Endothelial cell of hepatic sinusoid (primary cell): Measurements from ENCODE around the gene PKN2.
"Not testable (repeated sequence)": the region's sequence is repeated elsewhere in the genome, so short reads cannot be mapped to it uniquely, and the experiment has no call there.

Experiments
- in situ Hi-C: cut with HindIII; loops from 2 replicates; pipeline ENCODE4 v1.10.0; 2017; ENCODE audit warnings: low sequenced_read_pairs

The PKN2 gene

DNA sequence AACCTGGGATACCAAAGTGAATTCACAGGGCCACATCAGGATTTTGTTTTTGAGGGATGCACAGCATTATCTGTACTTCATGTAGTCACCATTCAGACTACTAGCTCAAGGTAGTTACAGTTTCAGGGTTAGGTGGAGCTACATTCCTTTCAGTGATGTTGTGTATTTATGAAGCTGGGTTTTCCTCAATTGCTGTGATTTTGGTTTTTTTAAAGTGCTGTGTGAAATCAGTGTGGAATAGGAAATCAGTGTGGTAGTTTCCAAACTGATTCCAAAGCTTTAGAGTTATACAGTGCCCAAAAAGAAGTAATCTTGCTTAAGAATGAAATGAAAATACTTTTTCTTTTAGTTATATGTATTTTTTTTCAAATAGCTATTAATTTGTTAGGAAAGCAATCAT lies 95.8 kb downstream of the PKN2 start:
- in situ Hi-C loops, result no loop called here

DNA sequence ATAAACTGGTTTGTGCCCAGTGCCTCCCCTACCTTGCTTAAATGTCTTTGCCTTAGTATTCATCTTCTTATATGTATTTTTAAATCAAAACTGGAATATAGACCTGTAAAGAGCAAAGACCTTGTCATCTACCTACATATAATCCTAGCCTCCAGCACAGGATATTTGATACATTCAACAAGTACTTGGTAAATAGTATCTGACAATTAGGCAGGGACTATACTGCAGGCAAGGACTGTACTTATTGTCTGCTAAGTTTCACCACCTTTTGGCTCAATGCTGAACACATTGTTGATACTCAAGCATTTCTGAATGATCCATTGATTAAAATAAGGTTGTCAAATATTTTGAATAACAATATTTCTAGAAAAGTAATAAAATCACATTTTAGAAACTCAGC lies 96.4 kb downstream of the PKN2 start:
- in situ Hi-C loops, result no loop called here

DNA sequence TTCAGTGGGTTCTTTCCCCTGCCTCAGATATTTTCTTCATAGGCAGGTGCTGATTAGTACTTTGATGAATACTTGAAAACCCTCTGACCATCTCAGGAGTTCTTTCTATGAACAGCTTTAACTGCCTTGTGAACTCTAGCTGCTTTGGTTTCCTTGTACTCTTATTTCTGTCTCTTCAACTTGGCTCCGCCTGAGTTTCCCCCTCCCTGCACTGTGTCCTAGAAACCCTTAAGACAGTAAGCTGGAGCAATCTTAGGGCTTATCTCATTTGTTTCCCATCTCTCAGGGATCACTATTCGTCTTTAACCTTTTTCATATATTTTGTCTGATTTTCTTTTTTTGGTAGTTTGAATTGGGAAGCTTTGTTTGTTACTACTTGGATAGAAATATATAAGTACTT lies 99.1 kb downstream of the PKN2 start:
- in situ Hi-C loops, result no loop called here

DNA sequence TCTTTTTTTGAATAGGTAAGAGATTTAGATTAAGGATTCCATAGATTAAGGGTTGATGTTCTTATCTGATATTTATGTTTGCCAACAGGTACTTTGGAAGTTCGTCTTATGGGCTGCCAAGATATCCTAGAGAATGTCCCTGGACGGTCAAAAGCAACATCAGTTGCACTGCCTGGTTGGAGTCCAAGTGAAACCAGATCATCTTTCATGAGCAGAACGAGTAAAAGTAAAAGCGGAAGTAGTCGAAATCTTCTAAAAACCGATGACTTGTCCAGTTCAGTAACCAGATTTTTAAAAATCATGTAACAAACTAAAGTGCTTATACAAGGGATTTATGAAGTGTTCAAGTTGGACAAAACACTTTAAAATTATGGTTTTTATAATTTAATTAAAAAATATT lies 100.5 kb downstream of the PKN2 start:
- in situ Hi-C loops, result no loop called here

DNA sequence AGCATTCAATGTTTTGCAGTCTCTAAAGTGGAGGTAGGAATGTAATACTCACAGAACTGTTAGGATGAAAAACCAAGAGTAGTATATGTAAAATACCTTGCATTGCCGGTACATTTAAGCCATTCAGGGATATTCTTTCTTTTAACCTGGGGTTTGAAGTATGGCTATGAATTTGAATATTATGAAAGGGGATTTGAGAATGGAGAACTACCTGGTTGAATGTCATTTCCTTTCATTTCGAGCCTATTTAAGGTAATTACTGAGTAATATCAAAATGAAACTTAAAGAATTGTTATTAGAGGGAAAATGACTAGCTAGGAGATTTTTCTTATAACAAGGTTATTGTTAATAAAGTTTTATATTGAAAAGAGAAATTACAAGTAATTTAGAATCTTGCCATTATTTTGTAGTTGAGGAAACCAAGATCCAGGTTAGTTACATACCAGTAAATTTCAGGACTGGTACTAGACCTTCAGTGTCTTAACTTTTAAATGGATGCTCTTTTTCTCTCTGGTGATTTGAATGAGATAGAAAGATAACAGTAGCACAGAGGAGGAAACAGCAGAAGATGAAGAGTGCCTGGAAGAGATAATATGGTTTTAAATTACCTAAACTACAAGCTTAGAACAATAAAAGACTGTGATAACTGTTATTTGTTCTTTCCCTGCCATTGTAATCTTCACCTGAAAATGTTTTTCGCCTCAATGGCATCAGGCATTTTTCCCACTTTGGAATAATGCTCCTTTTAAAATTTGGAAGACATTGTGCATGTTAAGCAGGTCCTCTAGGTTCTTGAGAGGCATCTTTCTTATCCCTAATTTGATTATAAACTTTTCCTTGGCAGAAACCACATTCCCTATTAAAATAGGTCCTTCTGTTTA lies 103.2 kb downstream of the PKN2 start:
- in situ Hi-C loops, result no loop called here

DNA sequence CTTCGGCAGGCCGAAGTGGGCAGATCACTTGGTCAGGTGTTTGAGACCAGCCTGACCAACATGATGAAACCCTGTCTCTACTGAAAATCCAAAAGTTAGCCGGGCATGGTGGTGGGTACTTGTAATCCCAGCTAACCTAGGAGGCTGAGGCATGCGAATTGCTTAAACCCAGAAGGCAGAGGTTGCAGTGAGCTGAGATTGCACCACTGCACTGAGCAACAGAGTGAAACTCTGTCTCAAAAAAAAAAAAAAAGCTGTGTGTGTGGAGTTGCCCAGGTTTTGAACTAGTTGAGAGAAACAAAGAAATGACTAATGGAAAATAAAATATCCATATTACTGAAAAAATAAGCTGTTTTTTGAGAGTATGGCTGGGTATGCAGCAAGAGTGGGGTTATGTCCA lies 107.1 kb downstream of the PKN2 start:
- in situ Hi-C loops, result no loop called here

DNA sequence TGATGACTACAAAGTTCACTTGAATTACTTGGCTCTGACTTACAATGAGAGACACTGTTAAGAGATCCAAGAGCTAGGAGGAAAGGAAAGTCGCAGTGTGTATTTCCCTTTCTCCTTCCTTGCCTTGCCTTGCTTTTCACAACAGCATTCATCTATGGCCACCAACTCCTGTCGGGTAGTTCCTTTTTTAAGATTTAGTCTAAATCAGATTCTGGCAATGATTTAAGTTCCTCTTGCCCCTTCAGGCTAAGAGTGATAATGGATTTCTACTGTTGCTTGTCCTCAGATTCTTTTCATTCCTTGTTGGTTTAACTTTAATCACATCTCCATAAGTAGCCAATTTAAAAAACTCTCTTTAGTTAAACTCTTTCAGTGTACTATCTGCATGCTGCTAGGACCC lies 115.4 kb downstream of the PKN2 start:
- in situ Hi-C loops, result no loop called here

DNA sequence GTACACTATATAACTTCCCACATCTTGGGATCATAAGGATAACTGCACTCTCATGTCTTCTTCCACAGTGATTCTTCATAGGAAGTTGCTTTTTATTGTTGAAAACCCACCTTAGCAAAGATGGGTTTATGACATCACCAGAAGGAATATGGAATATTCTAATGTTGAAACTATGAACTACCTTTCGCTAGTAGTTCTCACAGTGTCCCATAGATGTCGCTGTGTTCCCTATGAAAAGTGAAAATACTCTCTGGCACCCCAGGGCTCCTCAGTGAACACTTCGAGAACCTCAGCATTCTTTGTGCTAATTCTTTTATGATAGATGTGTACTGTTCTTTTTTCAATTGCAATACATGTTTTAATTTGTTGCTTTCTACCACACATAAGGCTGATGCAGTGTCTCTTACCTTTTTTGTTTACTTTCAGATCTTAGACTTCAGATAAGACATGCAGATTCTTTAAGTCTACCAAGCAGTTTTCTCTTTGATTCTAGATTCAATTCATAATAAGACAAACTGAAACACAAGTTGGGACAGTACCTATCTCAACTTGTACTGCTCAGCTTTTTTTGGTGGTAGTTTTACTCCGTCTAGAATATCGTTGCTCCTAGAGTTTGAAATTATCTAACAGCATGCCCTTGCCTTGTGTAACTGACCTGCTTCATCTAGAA lies 116.4 kb downstream of the PKN2 start:
- in situ Hi-C loops, result loop anchor here (5.0 kb wide), 2 partner anchors 52 to 63 kb away; no protein-coding TSS in a partner anchor

DNA sequence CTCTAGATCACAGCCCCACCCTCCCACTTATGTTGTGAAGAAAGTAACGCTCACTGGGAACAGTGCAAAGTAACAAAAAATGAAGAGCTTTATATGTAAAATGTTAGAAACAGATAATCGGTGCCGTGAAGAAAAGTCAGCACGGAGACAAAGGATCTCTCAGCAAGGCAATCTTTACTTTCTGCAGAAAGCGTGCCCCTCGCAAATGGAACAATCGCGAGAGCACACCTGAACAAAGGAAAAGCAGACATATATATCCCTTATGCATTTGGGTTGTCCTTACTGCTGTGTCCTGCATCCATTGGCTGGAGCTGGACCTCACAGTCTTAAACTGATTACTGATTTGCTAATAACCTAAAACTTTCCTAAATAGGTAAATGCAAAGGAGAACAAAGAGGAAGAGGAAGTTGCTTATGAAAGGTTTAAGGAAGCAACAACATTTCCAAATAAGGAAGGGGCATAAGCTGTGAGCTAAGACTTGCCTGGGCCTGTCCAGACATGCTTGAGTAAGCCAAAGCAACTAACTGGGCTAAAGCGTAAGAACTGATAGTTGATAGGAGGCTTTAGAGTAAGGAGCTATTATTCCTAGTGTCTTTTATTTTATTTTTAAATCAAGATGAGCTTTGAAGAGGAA lies 117.6 kb downstream of the PKN2 start:
- in situ Hi-C loops, result loop anchor here (5.0 kb wide), 2 partner anchors 51 to 64 kb away; no protein-coding TSS in a partner anchor

DNA sequence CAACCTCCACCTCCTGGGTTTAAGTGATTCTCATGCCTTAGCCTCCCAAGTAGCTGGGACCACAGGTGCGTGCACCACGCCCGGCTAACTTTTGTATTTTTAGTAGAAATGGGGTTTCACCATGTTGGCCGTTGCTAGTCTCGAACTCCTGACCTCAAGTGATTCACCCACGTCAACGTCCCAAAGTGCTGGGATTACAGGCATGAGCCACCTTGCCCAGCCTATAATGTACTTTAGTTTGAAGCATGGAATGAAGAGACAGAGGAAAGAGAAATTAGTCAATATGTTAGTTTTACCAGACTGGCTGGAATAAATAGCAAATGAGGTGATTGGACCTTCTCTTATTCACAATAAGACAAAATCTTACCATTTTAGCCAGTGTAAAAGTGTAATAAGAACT lies 118.3 kb downstream of the PKN2 start:
- in situ Hi-C loops, result loop anchor here (5.0 kb wide), 2 partner anchors 50 to 65 kb away; no protein-coding TSS in a partner anchor

DNA sequence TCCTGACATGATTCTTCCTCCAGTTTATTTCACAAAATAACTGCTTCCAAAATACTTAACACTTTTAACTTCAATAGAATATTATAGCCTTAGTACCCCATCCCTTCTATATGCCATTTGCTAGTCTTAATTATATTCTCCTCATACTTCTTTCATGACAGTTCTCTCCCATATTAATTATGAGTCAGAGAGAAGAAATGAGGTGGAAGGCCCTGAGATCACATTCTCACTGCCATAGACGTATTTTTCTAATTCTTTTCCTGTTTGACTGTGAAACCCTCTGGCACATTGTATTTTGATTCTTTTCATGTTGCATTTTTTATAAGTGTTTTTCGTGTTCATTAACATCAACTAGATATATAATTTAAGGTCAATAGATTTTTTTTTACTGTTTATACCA lies 118.9 kb downstream of the PKN2 start:
- in situ Hi-C loops, result loop anchor here (5.0 kb wide), 2 partner anchors 49 to 66 kb away; no protein-coding TSS in a partner anchor

DNA sequence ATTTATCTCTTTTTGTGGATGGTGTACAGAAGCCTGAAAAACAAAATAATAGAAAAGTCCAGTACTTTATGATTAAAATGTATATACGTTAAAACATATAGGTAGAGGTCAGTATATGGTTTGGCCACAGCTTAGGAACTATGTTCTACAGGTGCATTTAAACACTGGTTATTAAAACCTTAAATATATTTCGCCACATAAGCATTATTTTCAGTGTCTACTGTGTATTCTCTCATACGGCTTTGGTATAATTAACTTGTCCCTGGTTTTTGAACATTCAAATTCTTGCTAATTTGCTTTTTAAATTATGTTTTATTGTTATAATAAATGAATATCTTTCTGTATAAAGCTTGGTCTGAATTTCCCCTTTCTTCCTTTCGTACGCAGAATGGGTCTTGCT lies 119.4 kb downstream of the PKN2 start:
- in situ Hi-C loops, result loop anchor here (5.0 kb wide), 2 partner anchors 49 to 66 kb away; no protein-coding TSS in a partner anchor

DNA sequence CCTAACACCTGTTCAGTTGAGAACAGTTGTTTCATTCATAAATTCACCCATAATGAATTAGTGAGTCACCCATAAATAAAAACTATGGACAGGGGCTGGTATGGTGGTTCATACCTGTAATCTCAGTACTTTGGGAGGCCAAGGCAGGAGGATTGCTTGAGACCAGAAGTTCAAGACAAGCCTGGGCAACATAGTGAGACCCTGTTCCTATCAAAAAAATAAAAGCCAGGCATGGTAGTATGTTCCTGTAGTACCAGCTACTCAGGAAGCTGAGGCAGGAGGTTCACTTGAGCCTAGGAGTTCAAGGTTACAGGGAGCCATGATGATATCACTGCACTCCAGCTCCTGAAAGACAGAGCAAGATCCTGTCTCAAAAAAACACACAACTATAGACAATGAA lies 128.3 kb downstream of the PKN2 start:
- in situ Hi-C loops, result no loop called here

DNA sequence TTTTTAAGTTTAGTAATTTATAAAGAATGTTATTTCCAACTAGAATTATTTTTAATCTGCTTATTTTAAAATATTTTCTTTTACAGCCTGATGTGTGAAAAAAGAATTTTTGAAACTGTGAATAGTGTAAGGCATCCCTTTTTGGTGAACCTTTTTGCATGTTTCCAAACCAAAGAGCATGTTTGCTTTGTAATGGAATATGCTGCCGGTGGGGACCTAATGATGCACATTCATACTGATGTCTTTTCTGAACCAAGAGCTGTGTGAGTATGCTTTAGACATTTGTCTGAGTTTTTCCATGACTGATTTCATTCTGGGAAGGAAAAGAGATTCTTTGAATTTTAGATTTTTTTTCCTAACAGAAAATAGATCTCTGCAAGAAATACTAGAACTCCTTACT lies 129.4 kb downstream of the PKN2 start:
- in situ Hi-C loops, result no loop called here

DNA sequence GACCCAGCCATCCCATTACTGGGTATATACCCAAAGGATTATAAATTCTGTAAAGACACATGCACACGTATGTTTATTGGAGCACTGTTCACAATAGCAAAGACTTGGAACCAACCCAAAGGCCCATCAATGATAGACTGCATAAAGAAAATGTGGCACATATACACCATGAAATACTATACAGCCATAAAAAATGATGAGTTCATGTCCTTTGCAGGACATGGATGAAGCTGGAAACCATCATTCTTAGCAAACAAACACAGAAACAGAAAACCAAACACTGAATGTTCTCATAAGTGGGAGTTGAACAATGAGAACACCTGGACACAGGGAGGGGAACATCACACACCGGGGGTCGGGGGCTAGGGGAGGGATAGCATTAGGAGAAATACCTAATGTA lies 135.6 kb downstream of the PKN2 start:
- in situ Hi-C loops, result not testable (repeated sequence)

DNA sequence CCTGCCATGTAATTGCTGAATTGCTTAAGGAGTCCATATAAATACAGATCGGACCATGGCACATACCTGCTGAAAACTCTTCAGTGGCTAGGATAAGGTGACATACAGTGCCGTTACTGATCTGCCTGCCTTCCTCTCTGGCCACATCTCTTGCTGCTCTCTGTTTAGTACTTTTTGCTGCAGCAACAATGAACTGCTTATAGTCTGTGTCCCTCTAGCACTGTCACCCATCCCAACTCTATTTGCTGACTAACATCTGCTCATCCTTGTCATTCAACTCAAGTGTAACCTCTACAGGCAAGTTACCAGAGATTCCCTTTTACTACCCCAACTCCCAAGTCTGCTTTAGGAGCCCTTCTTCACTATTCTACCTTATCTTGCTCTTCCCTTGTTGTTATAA lies 141.6 kb downstream of the PKN2 start:
- in situ Hi-C loops, result no loop called here

DNA sequence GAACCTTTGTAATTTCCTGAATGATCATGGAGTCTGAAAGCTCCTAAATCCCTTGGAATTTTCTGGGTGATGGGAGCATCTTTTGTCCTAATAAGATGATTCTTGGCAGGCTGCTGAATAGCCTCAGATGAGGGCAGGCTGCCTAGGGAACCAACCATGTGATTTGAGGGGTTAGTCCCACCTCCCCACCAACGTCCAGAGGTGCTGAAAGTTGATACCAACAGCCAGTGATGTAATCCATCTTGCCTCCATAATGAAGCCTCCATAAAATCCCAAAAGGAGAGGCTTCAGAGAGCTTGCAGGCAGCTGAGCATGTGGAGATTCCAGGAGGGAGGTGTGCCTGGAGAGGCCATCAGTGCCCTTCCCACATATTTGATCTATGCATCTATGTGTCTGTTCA lies 163.6 kb downstream of the PKN2 start:
- in situ Hi-C loops, result no loop called here

DNA sequence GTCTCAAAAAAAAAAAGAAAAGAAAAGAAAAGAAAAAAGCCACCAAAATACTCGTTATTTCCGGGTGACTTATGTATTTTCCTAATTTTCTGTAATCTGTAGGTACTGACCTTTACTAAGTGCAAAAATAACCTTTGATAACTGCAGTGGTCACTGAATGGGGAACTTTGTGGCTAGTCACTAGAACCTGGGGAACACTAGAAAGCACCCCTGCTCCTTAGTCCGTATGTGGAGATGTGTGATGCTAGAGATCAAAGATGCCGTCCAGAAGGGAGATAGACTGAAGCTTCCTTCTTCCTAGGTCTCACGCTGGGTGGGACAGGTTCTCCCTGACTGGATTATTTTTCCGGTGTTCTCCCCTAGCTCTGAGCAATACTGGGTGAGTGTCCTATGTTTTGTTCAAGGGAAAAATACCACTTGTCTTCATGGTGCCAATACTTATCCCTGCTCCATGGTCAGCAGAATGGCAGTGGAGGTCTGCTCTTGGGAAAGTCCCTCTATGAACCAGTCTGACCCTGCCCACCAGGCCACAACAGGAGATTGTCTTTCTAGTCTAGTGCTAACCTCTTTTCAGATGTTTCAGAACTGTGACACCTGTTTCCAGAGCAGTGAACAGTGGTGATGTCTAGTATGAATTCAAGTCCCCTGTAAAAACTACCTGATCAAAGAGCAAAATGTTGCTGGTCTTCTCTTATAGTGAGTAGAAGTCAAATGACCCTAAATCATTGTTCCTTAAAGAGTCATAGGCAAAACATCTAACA lies 167.4 kb downstream of the PKN2 start:
- in situ Hi-C loops, result loop anchor here (5.0 kb wide), 1 partner anchor 49 kb away; no protein-coding TSS in a partner anchor

DNA sequence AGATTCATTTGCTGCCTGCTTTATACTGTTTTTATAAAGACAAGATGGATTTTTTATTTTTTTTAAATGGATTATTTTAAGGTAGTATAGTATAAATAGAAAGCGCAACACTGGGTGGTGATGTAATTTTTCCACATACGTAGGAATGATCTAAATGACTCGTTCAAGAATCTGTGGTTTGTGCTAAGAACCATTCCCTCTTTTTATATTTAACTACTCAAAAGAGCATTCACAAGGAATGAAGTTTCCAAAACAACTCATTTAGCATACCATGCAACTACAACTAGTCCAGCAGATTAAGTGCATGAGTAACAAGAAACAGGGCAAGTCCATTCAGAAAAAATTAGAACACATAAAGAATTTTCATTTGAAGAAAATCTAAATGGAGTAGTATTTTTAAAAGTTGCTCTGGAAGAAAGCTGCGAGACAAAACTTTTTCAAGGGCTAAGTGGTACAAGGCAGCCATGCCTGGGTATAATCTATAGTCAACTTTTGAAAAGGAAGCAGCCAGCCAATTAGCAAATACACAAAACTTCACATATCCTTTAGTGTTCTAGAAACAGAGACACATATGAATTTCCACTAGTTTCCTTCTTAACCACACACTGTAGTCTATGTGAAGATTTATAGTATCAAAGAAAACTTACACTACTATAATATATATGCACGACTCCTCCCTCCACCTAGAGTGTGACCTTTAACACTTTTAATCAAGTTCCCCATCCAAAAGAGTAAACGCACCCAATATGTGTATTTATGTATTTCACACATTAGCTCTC lies 183.9 kb downstream of the PKN2 start:
- in situ Hi-C loops, result no loop called here

DNA sequence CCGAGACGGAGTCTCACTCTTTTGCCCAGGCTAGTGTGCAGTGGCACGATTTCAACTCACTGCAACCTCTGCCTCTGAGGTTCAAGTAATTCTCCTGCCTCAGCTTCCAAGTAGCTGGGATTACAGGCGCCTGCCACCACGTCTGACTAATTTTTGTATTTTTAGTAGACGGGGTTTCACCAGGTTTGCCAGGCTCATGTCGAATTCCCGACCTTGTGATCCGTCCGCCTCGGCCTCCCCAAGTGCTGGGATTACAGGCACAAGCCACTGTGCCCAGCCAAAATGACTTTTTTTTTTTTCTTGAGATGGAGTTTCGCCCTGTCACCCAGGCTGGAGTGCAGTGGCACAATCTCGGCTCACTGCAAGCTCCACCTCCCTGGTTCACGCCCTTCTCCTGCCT lies 185.6 kb downstream of the PKN2 start:
- in situ Hi-C loops, result not testable (repeated sequence)
